ENCODE measurements around the gene DYNC1I1. TPM values are rescaled to one million over a fixed set of nuclear protein-coding genes. Genes with fewer than 3 reads are reported as not detected.

Gene DYNC1I1
- polyA plus RNA-seq, 1 of the 3 experiments (the other 2 are of a cell fraction) = 0.05 TPM

DNA sequence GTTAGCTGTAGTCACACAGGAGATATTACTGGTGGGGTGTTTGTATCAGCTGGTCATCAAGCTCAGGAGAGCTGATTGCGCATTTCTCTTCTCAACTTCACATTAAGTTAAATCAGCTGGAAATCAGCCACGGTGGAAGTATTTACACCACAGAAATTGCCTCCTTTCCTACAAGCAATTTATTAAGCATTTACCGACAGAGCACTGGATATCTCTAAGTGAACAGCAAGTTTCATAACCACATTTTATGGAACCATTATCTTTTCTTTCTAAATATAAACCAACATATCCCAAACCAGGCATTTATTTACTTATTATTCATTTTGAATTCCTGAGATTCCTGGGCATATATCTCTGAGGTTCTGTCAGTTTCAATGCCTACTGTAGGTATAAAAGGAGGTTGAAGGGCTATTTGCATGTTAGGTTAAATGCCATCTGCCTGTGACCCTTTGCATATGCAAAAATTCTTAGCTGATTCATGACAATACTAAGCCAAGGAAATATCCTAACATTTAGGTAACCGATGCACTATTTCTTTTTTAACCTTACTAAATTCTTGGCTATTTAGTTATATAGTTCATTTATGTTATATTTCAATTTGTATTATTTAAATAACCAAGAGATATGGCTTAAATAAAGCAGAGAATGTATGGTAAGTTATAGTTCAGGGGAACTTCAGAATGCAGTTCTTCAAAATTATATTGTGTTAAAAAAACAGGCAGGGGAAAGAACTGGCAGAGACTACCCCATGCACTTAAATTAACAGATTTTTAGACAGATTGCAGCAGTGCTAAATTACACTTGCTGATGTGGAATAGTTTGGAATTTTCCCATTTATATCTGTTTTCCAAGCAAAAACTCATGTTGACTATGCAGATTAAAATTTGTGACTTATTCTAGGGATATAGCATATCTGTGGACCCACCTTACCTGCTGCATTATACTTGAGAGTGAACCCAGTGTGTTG is 56.8 kb downstream of the DYNC1I1 start:
- no peak for DNase-seq
- Histone ChIP-seq H3K79me2 (ENCODE audit: insufficient read depth) (no peaks in the 10 kb centered on the region), H3K27ac (ENCODE audit: low read depth in 2 of 2, low read length in 1 of 2) (no peak overlapping the region), H3K4me1 (ENCODE audit: control insufficient read depth in 1 of 2, insufficient read depth in 2 of 2, low read depth in 1 of 2, low read length in 1 of 2) (no peaks in the 10 kb centered on the region; a peak in 1 of 4 replicates), H3K9me2 (no peaks in the 10 kb centered on the region), H3F3A (replicated peaks; ENCODE audit: insufficient read depth) (no peaks in the 10 kb centered on the region), H2AFZ (ENCODE audit: low read depth) (no peak overlapping the region), H3K9me3 (no peaks in the 10 kb centered on the region), H3K27me3 (ENCODE audit: insufficient read depth) (no peaks in the 10 kb centered on the region), H3K4me2 (no peak overlapping the region), H4K20me1 (ENCODE audit: insufficient read depth) (no peaks in the 10 kb centered on the region), H3K36me3 (replicated peaks in 1 of 2; ENCODE audit: control insufficient read depth in 1 of 2, insufficient read depth in 2 of 2, low read length in 1 of 2) (no peaks in the 10 kb centered on the region), H3K4me3 (ENCODE audit: low read depth in 2 of 2, low read length in 1 of 2) (no peak overlapping the region), H3K9ac (no peak overlapping the region)
- WGBS (ENCODE audit: low lambda C conversion rate) = 44% methylated on average over 4 of the region's 4 CpGs
- ChIA-PET POLR2A (no interaction called here), CTCF (interaction anchor here (0.6 to 1.7 kb wide), 2 partner anchors 42 to 1283 kb away, joined by 3 to 6 read pairs; no protein-coding TSS in a partner anchor)
- no peak for TF ChIP-seq NFIC (IDR thresholded peaks at IDR 0.05; ENCODE audit: borderline replicate concordance)
- no peak for TF ChIP-seq CTCF (IDR thresholded peaks at IDR 0.05)
- TF ChIP-seq, protein P1, sequence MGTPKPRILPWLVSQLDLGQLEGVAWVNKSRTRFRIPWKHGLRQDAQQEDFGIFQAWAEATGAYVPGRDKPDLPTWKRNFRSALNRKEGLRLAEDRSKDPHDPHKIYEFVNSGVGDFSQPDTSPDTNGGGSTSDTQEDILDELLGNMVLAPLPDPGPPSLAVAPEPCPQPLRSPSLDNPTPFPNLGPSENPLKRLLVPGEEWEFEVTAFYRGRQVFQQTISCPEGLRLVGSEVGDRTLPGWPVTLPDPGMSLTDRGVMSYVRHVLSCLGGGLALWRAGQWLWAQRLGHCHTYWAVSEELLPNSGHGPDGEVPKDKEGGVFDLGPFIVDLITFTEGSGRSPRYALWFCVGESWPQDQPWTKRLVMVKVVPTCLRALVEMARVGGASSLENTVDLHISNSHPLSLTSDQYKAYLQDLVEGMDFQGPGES (IDR thresholded peaks at IDR 0.05; ENCODE audit: low read depth, low read length) = no peak
- no peak for TF ChIP-seq ELF1 (IDR thresholded peaks at IDR 0.05)
- TF ChIP-seq FOSL2 (IDR thresholded peaks at IDR 0.05; ENCODE audit: borderline replicate concordance, low read depth) = no peak
- no peak for TF ChIP-seq EP300 (IDR thresholded peaks at IDR 0.05; ENCODE audit: borderline replicate concordance in 1 of 2, low read depth in 1 of 2, low read length in 1 of 2)
- no peak for TF ChIP-seq POLR2AphosphoS5 (IDR thresholded peaks at IDR 0.05; ENCODE audit: low read depth, low read length)
- TF ChIP-seq RXRA (IDR thresholded peaks at IDR 0.05; ENCODE audit: borderline replicate concordance, low read depth) = no peak
- no peak for TF ChIP-seq YY1 (IDR thresholded peaks at IDR 0.05; ENCODE audit: low read depth)
- TF ChIP-seq TCF12 (IDR thresholded peaks at IDR 0.05) = no peak
- TF ChIP-seq MAX (IDR thresholded peaks at IDR 0.05; ENCODE audit: low read depth) = no peak
- TF ChIP-seq RCOR1 (IDR thresholded peaks at IDR 0.05; ENCODE audit: low read length) = no peak
- no peak for TF ChIP-seq TAF1 (IDR thresholded peaks at IDR 0.05; ENCODE audit: borderline replicate concordance, low read depth, low read length)
- TF ChIP-seq NRF1 (IDR thresholded peaks at IDR 0.05; ENCODE audit: low read depth, low read length) = no peak
